SU-DHL-6 (cell line): ENCODE results near the gene MTCL1.

Experiments used
- EZH2phosphoT487 ChIP-seq: fragments of 200-600 bp; sonication (generic), shearing (Covaris generic); conservative IDR thresholded peaks from 2 replicates; pipeline ENCODE4 v1.6.1; 2018; ENCODE audit warnings: mild to moderate bottlenecking, antibody characterized with exemption, low read length, moderate library complexity, mixed read lengths
- TF ChIP-seq, protein P1 (sequence below): fragments of 200-600 bp; sonication (generic); IDR thresholded peaks from one replicate; pipeline ENCODE4 v1.5.1; 2017; ENCODE audit warnings: antibody characterized with exemption, mild to moderate bottlenecking, low read length, moderate library complexity; ENCODE audit not compliant: insufficient read depth, poor library complexity, severe bottlenecking

DNA sequence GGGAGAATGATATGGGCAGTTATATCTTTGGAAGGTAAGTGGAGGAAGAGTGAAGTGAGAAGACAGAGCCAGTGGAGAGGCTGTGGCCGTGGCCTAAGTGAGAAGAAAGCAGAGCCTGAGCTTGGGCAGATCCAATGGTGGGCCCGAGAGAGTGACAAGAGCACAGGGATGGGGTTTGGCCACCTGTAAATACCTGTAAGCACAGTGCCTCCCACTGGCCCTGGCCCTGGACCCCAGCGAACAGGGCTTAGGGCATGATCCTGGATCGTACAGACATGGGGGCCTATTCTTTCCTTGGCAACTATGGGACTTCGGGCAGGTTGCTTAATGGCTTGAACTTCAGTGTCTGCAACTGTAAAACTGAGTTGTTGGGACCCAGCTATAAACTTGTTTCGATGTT is 44.1 kb downstream of the MTCL1 start:
- TF ChIP-seq, protein P1, sequence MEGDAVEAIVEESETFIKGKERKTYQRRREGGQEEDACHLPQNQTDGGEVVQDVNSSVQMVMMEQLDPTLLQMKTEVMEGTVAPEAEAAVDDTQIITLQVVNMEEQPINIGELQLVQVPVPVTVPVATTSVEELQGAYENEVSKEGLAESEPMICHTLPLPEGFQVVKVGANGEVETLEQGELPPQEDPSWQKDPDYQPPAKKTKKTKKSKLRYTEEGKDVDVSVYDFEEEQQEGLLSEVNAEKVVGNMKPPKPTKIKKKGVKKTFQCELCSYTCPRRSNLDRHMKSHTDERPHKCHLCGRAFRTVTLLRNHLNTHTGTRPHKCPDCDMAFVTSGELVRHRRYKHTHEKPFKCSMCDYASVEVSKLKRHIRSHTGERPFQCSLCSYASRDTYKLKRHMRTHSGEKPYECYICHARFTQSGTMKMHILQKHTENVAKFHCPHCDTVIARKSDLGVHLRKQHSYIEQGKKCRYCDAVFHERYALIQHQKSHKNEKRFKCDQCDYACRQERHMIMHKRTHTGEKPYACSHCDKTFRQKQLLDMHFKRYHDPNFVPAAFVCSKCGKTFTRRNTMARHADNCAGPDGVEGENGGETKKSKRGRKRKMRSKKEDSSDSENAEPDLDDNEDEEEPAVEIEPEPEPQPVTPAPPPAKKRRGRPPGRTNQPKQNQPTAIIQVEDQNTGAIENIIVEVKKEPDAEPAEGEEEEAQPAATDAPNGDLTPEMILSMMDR = no peak
- no peak for TF ChIP-seq EZH2phosphoT487
